Endothelial cell of umbilical vein (primary cell): ENCODE data around the gene CHRNE. TPM values are rescaled to one million over a fixed set of nuclear protein-coding genes. Genes with fewer than 3 reads are reported as not detected.

Experiments
- BruUV-seq: library from RNA; stranded (reverse); fragments of 400-500 nt; replicated peaks from 2 replicates; lab custom pipeline; 2021; lab: Mats Ljungman, UMichigan
- CTCF ChIA-PET: fragments of 300-600, 350-600 bp; sonication (Branson Sonifier 250); formaldehyde crosslinking; loops from one replicate; lab custom pipeline; 2021; ENCODE audit warnings: antibody characterized with exemption, inconsistent platforms; lab: Charles Lee
- POLR2A ChIA-PET: fragments of 300-600, 350-600 bp; sonication (Branson Sonifier 250); formaldehyde crosslinking; loops from one replicate; lab custom pipeline; 2021; ENCODE audit warnings: antibody characterized with exemption, inconsistent platforms; lab: Charles Lee
- DNase-seq: peaks from one replicate; pipeline ENCODE4 v3.0.0-alpha.2; 2011; ENCODE audit warnings: low read depth, low spot score
- FAIRE-seq: peaks from 2 replicates; lab custom pipeline; 2011; peaks lifted over from hg19 to GRCh38; lab: Jason Lieb, UNC
- H2AFZ ChIP-seq: 2 replicates; pipeline ENCODE4 v1.6.0; 2012; ENCODE audit warnings: low read depth, low read length, control low read depth, inconsistent platforms
- H3K27ac ChIP-seq: 2 replicates; pipeline ENCODE4 v1.5.1; 2011; ENCODE audit warnings: low read depth, mild to moderate bottlenecking, control low read depth, low read length, moderate library complexity; ENCODE audit not compliant: insufficient read depth
- H3K27me3 ChIP-seq, 2 experiments: 2 replicates each; pipeline versions ENCODE4 v1.6.0 to v1.6.1; 2011; ENCODE audit warnings: low read length in 2 of 2, mixed read lengths in 1 of 2; ENCODE audit not compliant: control insufficient read depth in 2 of 2, insufficient read depth in 2 of 2
- H3K36me3 ChIP-seq, 2 experiments: 2 replicates in 1 of 2; 3 replicates in 1 of 2; pipeline ENCODE4 v1.5.1; 2011; ENCODE audit warnings: low read length in 2 of 2, mild to moderate bottlenecking in 1 of 2, moderate library complexity in 1 of 2; ENCODE audit not compliant: control insufficient read depth in 2 of 2, insufficient read depth in 2 of 2; ENCODE audit errors: extremely low read depth in 1 of 2
- H3K4me1 ChIP-seq: 3 replicates; pipeline ENCODE4 v1.5.1; 2011; ENCODE audit warnings: mild to moderate bottlenecking, low read length; ENCODE audit not compliant: control insufficient read depth, insufficient read depth; ENCODE audit errors: extremely low read depth
- H3K4me2 ChIP-seq: 2 replicates; pipeline ENCODE4 v1.6.1; 2011; ENCODE audit warnings: low read length, control low read depth, mixed read lengths; ENCODE audit not compliant: insufficient read depth
- H3K4me3 ChIP-seq, 3 experiments: fragments of 200-600 bp in 1 of 3; sonication (generic), shearing (Covaris generic) in 1 of 3; replicated peaks in 1 of 3; 2 replicates each; pipeline ENCODE4 v1.5.1; 2011 to 2016; ENCODE audit warnings: control low read depth in 3 of 3, low read length in 3 of 3, mild to moderate bottlenecking in 2 of 3, inconsistent platforms in 1 of 3, low read depth in 1 of 3, moderate library complexity in 1 of 3; ENCODE audit not compliant: insufficient read depth in 1 of 3
- H3K79me2 ChIP-seq: 2 replicates; pipeline ENCODE4 v1.6.0; 2012; ENCODE audit warnings: low read length, inconsistent platforms; ENCODE audit not compliant: control insufficient read depth, insufficient read depth
- H3K9ac ChIP-seq: replicated peaks from 2 replicates; pipeline ENCODE3; 2011; ENCODE audit warnings: low read length, control low read depth; ENCODE audit not compliant: insufficient read depth; ENCODE audit errors: extremely low read depth
- H3K9me1 ChIP-seq: replicated peaks from 3 replicates; pipeline ENCODE4 v1.6.0; 2011; ENCODE audit warnings: mild to moderate bottlenecking, low read length; ENCODE audit not compliant: control insufficient read depth, insufficient read depth; ENCODE audit errors: extremely low read depth
- H3K9me3 ChIP-seq: replicated peaks from 2 replicates; pipeline ENCODE4 v1.5.1; 2012; ENCODE audit warnings: low read length, inconsistent platforms; ENCODE audit not compliant: control insufficient read depth, insufficient read depth
- H4K20me1 ChIP-seq: replicated peaks from 2 replicates; pipeline ENCODE3; 2011; ENCODE audit warnings: mild to moderate bottlenecking, low read length; ENCODE audit not compliant: control insufficient read depth, insufficient read depth; ENCODE audit errors: extremely low read depth
- CTCF ChIP-seq, 2 donors: IDR thresholded peaks; 1 replicate in 1 of 2; 2 replicates in 1 of 2; pipeline ENCODE4 v1.5.1; 2011; ENCODE audit warnings: low read length in 2 of 2, mild to moderate bottlenecking in 2 of 2, moderate library complexity in 2 of 2, control low read depth in 1 of 2, inconsistent platforms in 1 of 2, low read depth in 1 of 2; ENCODE audit not compliant: insufficient read depth in 1 of 2; ENCODE audit errors: extremely low read depth in 1 of 2
- EZH2 ChIP-seq: IDR thresholded peaks from 2 replicates; pipeline ENCODE4 v1.6.1; 2012; ENCODE audit warnings: borderline replicate concordance, low read depth, mild to moderate bottlenecking, moderate library complexity, low read length, inconsistent platforms; ENCODE audit not compliant: severe bottlenecking
- FOS ChIP-seq: IDR thresholded peaks from 2 replicates; pipeline ENCODE4 v1.6.1; 2011; ENCODE audit warnings: mild to moderate bottlenecking, low read length, moderate library complexity, borderline replicate concordance; ENCODE audit not compliant: insufficient read depth
- GATA2 ChIP-seq: IDR thresholded peaks from 2 replicates; pipeline ENCODE4 v1.7.0; 2011; ENCODE audit warnings: low read depth, mild to moderate bottlenecking, moderate library complexity, mixed read lengths, low read length; ENCODE audit not compliant: insufficient read length, insufficient read depth
- JUN ChIP-seq: IDR thresholded peaks from 2 replicates; pipeline ENCODE4 v1.6.1; 2011; ENCODE audit warnings: borderline replicate concordance, low read depth; ENCODE audit not compliant: insufficient read length, insufficient read depth
- MAX ChIP-seq: IDR thresholded peaks from 2 replicates; pipeline ENCODE4 v1.6.1; 2011; ENCODE audit not compliant: insufficient read depth, insufficient read length
- MYC ChIP-seq: IDR thresholded peaks from one replicate; pipeline ENCODE4 v1.6.1; 2011; ENCODE audit warnings: mild to moderate bottlenecking, low read depth, low read length
- POLR2A ChIP-seq: IDR thresholded peaks from 2 replicates; pipeline ENCODE4 v1.6.1; 2012; ENCODE audit warnings: low read depth, mild to moderate bottlenecking, control low read depth, low read length
- POLR2AphosphoS5 ChIP-seq: IDR thresholded peaks from 2 replicates; pipeline ENCODE4 v1.6.1; 2012; ENCODE audit warnings: low read depth, mild to moderate bottlenecking, control low read depth, low read length, moderate library complexity; ENCODE audit not compliant: insufficient read depth
- dilution Hi-C: fragments of 300-500 bp; cut with MboI; formaldehyde crosslinking; loops from one replicate; pipeline ENCODE4 v1.15.0; 2019; ENCODE audit warnings: low sequenced_read_pairs; ENCODE audit not compliant: extremely low pct_ligation_motif_present
- intact Hi-C: fragments of 100-400 bp; cut with micrococcal nuclease; formaldehyde crosslinking; loops from one replicate; pipeline ENCODE4 v1.10.0; 2022
- polyA plus RNA-seq, 4 experiments: library from polyadenylated mRNA; depleted of rRNA in 3 of 4; stranded (reverse) in 3 of 4; unstranded in 1 of 4; fragments of >200 nt; gene quantifications; 2 replicates each; pipeline versions ENCODE4 v1.2.1 to v1.2.3, GENCODE V29; 2011 to 2012; ENCODE audit warnings: missing spikeins in 1 of 4
- total RNA-seq: library from RNA; stranded (reverse); gene quantifications from 2 replicates; pipeline ENCODE4 v1.2.3, GENCODE V29; 2021

Gene CHRNE
- total and polyA plus RNA-seq, 2 donors (not counting 3 experiments of a cell fraction or from before 2014, with no cell fraction given): 0.84 to 1.1 TPM

DNA sequence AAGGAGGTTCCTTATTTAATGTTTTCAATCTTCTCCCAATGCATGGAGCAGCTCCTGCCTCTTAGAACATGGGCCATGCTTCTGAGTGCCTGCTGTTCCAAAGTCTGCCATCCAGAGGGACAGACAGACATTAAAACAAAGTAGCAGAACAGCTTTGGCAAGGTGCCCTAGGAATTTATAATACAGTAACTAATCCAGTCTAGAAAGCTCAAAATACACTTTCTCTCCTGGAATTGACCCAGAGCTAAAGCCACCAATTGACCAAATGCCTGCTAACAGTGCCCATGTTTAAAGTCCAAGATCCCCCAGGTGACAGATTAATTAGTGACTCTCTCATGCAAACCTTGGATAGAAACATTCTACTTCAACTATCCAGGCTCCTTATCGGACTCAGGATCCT, 11.1 kb upstream of the CHRNE start:
- POLR2A ChIA-PET: interaction anchor here (0.7 kb wide), 1 partner anchor 1511 kb away, joined by 3 read pairs; no protein-coding TSS in a partner anchor

More for the DNA sequence above, 11.1 kb upstream of the CHRNE start:
- intact Hi-C loops: no loop called here
- H3K36me3 ChIP-seq: no peaks in the 10 kb centered on the region
- no peaks in the 10 kb centered on the region for H4K20me1 ChIP-seq
- no peak overlapping the region for H3K27ac ChIP-seq
- no peaks in the 10 kb centered on the region for H3K9me3 ChIP-seq
- no peak overlapping the region for H2AFZ ChIP-seq
- FAIRE-seq (no peak), DNase-seq (no peak)
- no peaks in the 10 kb centered on the region for H3K79me2 ChIP-seq
- dilution Hi-C loops: no loop called here
- H3K4me3 ChIP-seq: no peak overlapping the region
- no peaks in the 10 kb centered on the region for H3K4me1 ChIP-seq
- no peak overlapping the region for H3K9ac ChIP-seq
- CTCF ChIA-PET: interaction anchor here (0.7 to 2.6 kb wide), 4 partner anchors 11 to 73 kb away, joined by 3 to 11 read pairs (median 5); partner anchors contain the start of genes CAMTA2, CHRNE, RNF167 and SLC25A11
- TF ChIP-seq EZH2 (no peak), MYC (no peak), GATA2 (no peak), POLR2AphosphoS5 (no peak), FOS (no peak), POLR2A (no peak), CTCF (IDR thresholded peaks at IDR 0.05; ENCODE audit: extremely low read depth in 1 of 2, insufficient read depth in 1 of 2, low read depth in 1 of 2, low read length in 2 of 2) (no peak), JUN (no peak), MAX (no peak)
- no peaks in the 10 kb centered on the region for H3K9me1 ChIP-seq
- H3K27me3 ChIP-seq: no peaks in the 10 kb centered on the region
- H3K4me2 ChIP-seq: no peak overlapping the region
- no TSS peak for BruUV-seq
